Measurements from ENCODE around the gene HNRNPC.

The HNRNPC gene

DNA sequence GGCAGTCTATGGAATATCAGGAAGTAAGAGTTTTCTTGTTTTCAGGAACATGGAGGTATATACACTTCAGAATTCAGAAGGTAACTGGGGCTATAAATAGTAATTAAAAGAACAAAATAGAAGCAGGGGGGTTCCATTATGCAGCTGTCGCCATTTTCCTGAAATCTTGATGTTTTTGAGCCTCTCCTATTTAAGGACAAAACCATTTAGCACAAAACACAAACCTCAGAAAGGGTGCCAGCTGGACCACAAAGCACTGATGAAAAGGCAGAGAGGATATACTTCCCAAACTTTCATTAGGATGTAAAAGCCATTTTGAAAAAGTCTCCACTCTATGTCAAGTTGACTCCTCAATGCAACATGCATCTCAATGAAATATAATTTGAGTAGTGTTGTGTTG, 59.2 kb downstream of the HNRNPC start:
- no peak for DNase-seq (ENCODE audit: low spot score)

- no peak for DNase-seq (ENCODE audit: low spot score)
Measured at GRCh38 chr14:21209185-21209584, 60.1 kb downstream of the HNRNPC start.

DNA sequence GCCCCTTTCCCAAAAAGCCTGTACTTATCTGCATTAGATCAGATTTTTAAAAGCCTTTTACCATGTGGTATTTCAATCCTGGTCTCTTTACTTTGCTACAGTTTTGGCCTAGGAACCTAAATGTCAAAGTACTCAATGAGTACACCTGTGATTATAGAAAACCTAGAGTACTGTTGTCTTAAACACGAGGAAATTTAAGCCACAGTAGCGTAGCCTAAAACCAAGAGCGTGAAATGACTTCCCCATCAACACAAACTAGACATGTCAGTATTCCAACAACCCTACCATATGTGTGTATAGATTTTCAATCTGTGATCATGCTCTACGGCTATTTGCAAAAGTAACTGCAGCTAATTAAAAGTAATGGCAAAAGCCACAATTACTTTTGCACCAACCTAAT, 60.7 kb downstream of the HNRNPC start:
- DNase-seq (ENCODE audit: low spot score), result no peak

GRCh38 chr14:21206753-21207684, 62.2 kb downstream of the HNRNPC start:
- no peak for DNase-seq (ENCODE audit: low spot score)

GRCh38 chr14:21205678-21206581, 63.3 kb downstream of the HNRNPC start:
- no peak for DNase-seq (ENCODE audit: low spot score)

DNA sequence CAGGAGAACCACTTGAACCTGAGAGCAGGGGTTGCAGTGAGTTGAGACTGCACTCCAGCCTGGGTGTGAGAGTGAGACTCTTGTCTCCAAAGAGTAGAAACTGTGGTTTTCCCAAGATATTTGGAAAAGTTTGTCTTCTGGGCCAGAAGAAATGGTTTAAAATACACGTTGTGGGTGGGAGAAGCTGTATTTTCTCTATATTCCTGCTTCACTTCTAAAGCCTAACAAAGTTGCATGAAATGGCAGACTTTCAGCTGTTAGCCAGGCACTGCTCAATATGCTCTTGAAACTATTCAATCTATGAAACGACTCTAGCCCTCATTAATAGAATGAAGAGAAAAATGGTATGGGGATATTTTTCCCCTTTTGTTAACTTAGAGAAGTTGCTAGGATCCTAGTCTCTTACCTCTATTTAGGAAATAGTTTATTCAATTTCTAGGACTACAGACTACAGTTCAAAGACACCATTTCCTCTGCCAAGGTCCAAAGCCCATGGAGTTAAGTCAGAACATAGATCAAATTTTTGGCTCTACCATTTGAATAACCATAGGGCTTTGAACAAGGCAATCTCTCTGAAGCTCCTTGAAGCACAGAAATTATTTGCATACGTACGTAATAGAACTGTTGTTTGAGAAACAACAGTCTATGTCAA, 64.1 kb downstream of the HNRNPC start:
- no peak for DNase-seq (ENCODE audit: low spot score)

DNA sequence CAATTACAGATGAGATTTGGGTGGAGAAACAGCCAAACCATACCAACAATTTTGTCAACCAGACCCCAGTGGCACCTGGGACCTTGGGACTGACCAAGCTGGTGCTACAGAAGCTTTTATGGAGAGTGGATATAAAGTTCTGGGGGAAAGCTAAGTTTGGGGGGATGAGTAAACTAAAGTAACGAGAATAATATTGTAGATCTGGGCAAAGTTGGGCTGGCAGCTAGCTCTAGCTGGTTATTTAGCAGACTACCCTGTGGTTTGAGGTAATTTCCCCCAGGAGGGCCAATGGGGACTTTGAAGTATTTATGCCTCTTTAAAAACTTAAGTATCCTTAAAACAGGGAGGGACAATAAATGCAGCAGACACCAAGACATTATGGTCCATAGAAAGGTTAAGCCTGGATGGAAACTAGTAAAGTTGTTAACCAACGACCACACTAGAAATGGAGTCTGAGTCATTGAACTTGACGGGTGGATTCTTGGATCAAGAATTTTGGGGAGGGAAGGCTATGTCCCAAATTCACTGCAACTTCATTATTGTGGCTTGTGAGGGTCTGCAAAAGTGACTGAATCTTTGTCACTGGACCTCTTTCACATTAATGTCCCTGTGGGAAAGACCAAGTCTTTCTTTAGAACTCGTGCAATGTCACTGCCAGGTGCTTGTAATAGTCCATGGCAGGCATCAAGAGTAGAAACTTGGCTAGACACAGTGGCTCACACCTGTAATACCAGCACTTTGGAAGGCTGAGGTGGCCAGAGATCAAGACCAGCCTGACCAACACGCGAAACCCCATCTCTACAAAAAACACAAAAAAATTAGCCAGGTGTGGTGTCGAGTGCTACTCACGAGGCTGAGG, 64.8 kb downstream of the HNRNPC start:
- DNase-seq (ENCODE audit: low spot score), result no peak

DNA sequence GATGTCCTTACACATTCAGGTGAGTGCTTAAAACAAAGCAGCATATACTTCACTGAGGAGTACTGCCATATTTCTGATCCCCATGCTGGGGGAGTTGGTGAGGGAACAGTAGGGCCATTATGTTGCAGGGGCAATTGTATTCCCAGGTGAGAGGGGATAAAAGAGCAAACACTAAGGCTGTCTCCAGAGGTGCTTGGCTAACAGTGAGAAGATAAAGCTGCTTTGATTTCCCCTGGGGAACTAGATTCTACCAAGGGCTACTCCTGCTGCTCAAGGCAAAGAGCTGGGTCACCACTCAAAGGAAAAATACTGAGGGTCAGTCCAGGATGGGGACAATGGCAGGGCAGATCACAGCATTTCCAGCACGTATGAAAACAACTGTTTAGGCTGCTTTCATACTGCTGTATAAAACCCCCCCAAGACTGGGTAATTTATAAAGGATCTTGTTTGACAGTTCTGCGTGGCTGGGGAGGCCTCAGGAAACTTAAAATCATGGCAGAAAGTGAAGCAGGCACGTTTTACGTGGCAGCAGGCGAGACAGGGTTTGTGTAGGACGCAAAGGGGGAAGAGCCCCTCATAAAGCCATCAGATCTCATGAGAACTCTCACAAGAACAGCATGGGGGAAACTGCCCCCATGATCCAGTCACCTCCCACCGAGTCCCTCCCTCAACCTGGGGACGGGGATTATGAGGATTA, 65.6 kb downstream of the HNRNPC start:
- no peak for DNase-seq (ENCODE audit: low spot score)

DNA sequence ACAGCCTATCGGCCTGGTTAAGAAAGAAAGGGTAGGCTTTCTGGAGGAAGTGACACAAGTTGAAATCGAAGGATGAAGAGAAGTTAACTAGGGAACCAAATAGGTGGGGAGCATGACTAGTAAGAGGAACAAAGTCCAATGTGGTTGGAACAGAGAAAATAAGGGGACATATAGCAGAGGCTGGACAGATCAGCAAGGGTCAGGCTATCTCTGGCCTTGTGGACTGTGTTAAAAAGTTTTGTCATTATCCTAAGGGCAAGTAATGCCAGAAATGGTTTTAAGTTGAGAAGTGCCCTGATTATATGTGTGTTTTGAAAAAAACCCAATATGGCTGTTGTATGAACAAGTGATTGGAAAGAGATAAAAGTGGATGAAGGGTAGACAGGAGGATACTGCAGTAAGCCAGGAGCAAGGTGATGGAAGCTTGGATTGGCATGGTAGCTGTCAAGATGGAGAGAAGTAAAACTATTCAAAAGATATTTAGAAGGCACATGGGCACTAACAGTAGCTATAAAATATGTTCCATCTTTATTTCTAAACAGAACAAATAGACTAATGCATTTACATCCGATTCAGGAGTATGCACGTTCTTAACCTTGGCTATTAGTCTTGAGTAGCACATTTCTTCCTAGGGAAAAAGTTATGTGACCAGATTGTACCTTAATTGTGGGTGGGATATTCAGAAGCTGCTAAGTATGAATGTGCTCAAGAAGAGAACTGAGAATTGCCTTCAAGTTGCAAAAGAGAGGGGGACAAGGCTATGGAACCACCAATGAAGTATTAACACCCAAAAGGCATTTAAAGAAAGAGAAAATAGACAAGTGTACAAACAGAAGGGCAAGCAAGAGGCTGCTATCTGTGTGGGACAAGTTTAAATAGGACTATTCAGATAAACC, 66.5 kb downstream of the HNRNPC start:
- DNase-seq (ENCODE audit: low spot score), result no peak

- DNase-seq (ENCODE audit: low spot score), result no peak
Measured at GRCh38 chr14:21201732-21202462, 67.3 kb downstream of the HNRNPC start.

DNA sequence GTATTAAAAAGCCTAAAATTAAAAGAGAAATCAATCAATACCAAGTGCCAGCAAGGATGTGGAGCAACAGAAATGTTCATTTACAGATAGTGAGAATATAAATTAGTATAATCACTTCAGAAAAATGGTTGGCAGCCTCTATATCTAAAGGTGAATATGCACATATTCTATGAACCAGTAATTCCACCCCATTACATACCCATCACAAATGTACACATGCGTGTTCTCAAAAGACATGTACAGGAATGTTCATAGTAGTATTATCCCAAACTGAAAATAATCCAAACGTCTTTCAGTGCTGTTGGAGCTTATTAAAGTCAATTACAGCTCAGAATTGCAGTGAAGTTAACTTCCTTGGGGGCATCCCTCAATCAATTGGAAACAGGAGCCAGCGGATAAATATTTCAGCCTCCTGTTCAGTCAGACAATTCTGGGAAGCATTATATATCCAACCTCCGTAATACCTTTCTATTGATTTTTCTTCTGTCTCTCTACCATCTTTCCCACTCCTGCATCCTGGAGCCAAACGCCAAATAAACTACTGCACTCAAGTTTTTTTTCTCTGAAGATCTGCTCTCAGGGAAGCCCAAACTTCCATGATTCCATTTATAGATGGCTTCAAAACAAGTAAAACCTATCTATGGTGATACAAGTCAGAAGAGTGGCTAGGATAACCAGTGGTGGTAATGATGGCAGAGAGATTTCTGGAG, 68.3 kb downstream of the HNRNPC start:
- no peak for DNase-seq (ENCODE audit: low spot score)

DNA sequence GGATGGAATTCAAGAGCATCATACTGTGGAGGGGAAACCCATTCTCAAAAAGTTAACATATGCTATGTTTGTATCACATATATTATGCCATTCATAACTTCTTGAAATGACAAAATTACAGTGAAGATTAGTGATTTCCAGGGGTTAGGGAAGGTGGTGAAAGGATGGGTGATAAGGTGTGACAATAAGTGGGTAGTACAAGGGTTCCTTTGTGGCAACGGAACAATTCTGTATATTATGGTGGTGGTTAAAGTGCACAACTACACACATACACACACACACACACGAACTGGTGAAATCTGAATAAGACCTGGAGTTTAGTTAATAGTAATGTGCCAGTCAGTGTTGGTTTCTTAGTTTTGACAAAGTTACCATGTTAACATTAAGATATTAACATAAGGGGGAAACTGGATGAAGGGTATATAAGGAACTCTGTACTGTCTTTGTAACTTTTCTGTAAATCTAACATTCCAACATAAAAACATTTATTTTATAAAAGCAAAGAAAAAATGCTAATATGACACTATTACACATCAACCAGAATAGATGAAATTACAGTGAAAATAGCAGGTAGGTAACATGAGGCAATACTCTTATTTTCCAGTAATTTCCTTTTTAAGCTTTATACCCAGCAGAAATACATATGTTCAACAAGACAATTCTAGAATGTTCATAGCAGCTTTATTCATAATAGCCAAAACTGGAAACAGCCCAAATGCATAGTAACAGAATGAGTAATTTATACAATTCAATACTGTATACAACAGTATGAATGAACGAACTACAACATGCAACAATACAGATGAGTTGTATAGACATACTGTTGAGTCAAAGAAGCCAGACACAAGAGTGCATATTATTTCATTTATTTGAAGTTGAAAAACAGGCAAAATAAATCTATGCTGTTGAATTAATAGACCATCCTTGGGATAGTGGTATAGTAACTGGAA, 69.4 kb downstream of the HNRNPC start:
- no peak for DNase-seq (ENCODE audit: low spot score)

- no peak for DNase-seq (ENCODE audit: low spot score)
Measured at GRCh38 chr14:21197418-21198205, 71.6 kb downstream of the HNRNPC start.

GRCh38 chr14:21194597-21194996, 74.6 kb downstream of the HNRNPC start:
- no peak for DNase-seq (ENCODE audit: low spot score)

DNA sequence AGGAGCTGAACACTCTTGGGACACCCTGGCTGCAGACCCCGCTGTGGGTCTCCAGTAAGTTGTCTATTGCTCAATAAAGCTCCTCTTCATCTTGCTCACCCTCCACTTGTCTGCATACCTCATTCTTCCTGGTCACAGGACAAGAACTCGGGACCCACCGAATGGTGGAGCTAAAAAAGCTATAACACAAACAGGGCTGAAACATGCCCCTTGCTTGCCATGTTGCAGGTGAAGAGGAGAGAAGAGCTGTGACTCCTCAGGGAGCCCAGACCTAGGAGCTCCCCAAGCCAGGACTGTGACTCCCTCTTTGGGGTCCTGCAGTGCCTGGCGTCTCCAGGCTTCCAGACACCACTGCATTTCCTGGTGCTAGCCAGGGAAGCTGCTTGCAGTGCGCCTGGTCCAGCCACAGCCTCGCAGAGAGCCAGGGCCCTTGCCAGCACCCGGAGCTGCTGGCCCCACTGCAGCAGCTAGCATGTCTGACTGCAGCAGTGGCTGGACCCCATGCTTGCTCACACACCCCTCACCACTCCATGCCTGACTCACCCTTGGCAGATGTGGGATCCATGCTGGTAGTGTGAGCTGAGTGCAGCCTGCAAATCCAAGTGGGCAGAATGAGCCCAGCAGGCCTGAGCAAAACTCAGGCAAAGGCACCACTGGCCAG, 76.2 kb downstream of the HNRNPC start:
- no peak for DNase-seq (ENCODE audit: low spot score)

DNA sequence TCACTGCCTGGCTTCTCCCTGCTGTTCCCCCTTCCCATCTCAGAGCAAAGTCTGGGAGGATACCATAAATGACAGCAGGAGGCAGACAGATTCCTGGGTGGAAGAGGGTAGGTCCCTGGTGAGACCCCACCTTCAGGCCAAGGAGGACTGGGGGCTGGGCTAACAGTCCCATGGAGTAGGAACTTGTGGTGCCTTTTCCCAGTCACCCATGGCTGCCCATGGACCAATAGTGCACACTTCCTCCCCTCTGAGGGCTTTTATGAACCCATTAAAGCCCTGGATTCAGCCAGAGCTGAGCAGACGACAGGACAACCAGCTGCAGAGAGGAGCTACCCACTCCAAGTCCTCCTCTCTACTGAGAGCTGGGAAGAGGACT, 76.8 kb downstream of the HNRNPC start:
- DNase-seq (ENCODE audit: low spot score), result no peak
